AG04449 (cell line): ENCODE data around the gene FAM76B.

Experiments
- CTCF ChIA-PET: fragments of 350-600 bp; formaldehyde crosslinking; extraction: SDS; loops from one replicate; lab custom pipeline; 2021; ENCODE audit warnings: antibody characterized with exemption; lab: Yijun Ruan, JAX
- POLR2A ChIA-PET: fragments of 400-600, 350-600 bp; formaldehyde crosslinking; extraction: SDS; loops from one replicate; lab custom pipeline; 2020; ENCODE audit warnings: antibody characterized with exemption, inconsistent platforms; lab: Yijun Ruan, JAX
- DNase-seq: peaks from one replicate; pipeline ENCODE4 v3.0.0-alpha.2; 2010; ENCODE audit warnings: low read depth, low spot score
- H3K4me3 ChIP-seq: 2 replicates; pipeline ENCODE4 v1.5.1; 2011; ENCODE audit warnings: low read depth, mild to moderate bottlenecking, control low read depth, low read length
- CTCF ChIP-seq: IDR thresholded peaks from one replicate; pipeline ENCODE4 v1.5.1; 2011; ENCODE audit warnings: mild to moderate bottlenecking, moderate library complexity, low read length, control low read depth, inconsistent platforms; ENCODE audit not compliant: insufficient read depth; ENCODE audit errors: missing control alignments

The FAM76B gene

GRCh38 chr11:95727111-95727510 is 62.5 kb downstream of the FAM76B start:
- DNase-seq = no peak
- TF ChIP-seq CTCF = no peak
- POLR2A ChIA-PET = no interaction called here
- H3K4me3 ChIP-seq = no peak overlapping the region
- CTCF ChIA-PET = interaction anchor here (0.7 to 2.9 kb wide), 3 partner anchors 10 to 21 kb away, joined by 3 to 13 read pairs (median 4); no protein-coding TSS in a partner anchor

- no peak overlapping the region for H3K4me3 ChIP-seq
- no peak for TF ChIP-seq CTCF
- ChIA-PET CTCF (interaction anchor here (0.7 to 2.9 kb wide), 5 partner anchors 11 to 577 kb away, joined by 3 to 13 read pairs (median 4); no protein-coding TSS in a partner anchor), POLR2A (no interaction called here)
- no peak for DNase-seq
Measured at GRCh38 chr11:95725196-95725595, 64.4 kb downstream of the FAM76B start.

- DNase-seq = no peak
- no peak overlapping the region for H3K4me3 ChIP-seq
- ChIA-PET CTCF (no interaction called here), POLR2A (no interaction called here)
- no peak for TF ChIP-seq CTCF
Measured at GRCh38 chr11:95723361-95723942, 66.1 kb downstream of the FAM76B start.

- no peak for TF ChIP-seq CTCF
- POLR2A ChIA-PET = no interaction called here
- H3K4me3 ChIP-seq = no peak overlapping the region
- CTCF ChIA-PET = interaction anchor here (1.1 kb wide), 1 partner anchor 15 kb away, joined by 4 read pairs; no protein-coding TSS in a partner anchor
- DNase-seq = no peak
Measured at GRCh38 chr11:95720195-95720594, 69.4 kb downstream of the FAM76B start.
